ENCODE data around the gene CNPY4. TPM values are rescaled to one million over a fixed set of nuclear protein-coding genes. Genes with fewer than 3 reads are reported as not detected.
"Not testable (repeated sequence)": the region's sequence is repeated elsewhere in the genome, so short reads cannot be mapped to it uniquely, and the experiment has no call there.

The CNPY4 gene
- total RNA-seq, 4 donors from 2014 or later, result 3.3 to 53.6 (median 24.7) TPM; not detected in 1

- intact Hi-C loops (cut with DNase I; ENCODE audit: low total_unique reads), result no loop called here
- no peaks in the 10 kb centered on the region for H3K36me3 ChIP-seq
- no peaks in the 10 kb centered on the region for H3K27me3 ChIP-seq
- no peak for TF ChIP-seq CTCF (IDR thresholded peaks at IDR 0.05)
- no peak for TF ChIP-seq POLR2A (IDR thresholded peaks at IDR 0.05)
- H3K4me3 ChIP-seq, result no peak overlapping the region
- no peak overlapping the region for H3K27ac ChIP-seq
- H3K9me3 ChIP-seq, result no peaks in the 10 kb centered on the region
- DNase-seq, result no peak
- no peaks in the 10 kb centered on the region for H3K4me1 ChIP-seq
These were observed 22.1 kb downstream of the CNPY4 start for GRCh38 chr7:100141555-100141949.

- H3K36me3 ChIP-seq, result no peaks in the 10 kb centered on the region
- H3K4me1 ChIP-seq, result no peaks in the 10 kb centered on the region
- no peak for DNase-seq
- intact Hi-C loops (cut with DNase I; ENCODE audit: low total_unique reads), result no loop called here
- H3K9me3 ChIP-seq, result no peaks in the 10 kb centered on the region
- no peak overlapping the region for H3K27ac ChIP-seq
- no peak overlapping the region for H3K4me3 ChIP-seq
- no peak for TF ChIP-seq POLR2A (IDR thresholded peaks at IDR 0.05)
- no peak for TF ChIP-seq CTCF (IDR thresholded peaks at IDR 0.05)
- no peaks in the 10 kb centered on the region for H3K27me3 ChIP-seq
These were observed 23.0 kb downstream of the CNPY4 start for GRCh38 chr7:100142461-100142860.

GRCh38 chr7:100146350-100146749, 26.9 kb downstream of the CNPY4 start:
- intact Hi-C loops (cut with DNase I; ENCODE audit: low total_unique reads); H3K4me3 ChIP-seq; H3K27ac ChIP-seq; DNase-seq; H3K27me3 ChIP-seq; H3K9me3 ChIP-seq; H3K36me3 ChIP-seq: not testable (repeated sequence)
- H3K4me1 ChIP-seq, result peaks cover 0 to 11% of the 10 kb centered on the region in 2 donors

- Histone ChIP-seq H3K9me3 (no peaks in the 10 kb centered on the region), H3K36me3 (no peaks in the 10 kb centered on the region), H3K4me1 (peaks cover 0 to 11% of the 10 kb centered on the region in 2 donors), H3K27me3 (no peaks in the 10 kb centered on the region), H3K4me3 (no peak overlapping the region), H3K27ac (no peak overlapping the region)
- intact Hi-C loops (cut with DNase I; ENCODE audit: low total_unique reads), result no loop called here
- no peak for TF ChIP-seq CTCF (IDR thresholded peaks at IDR 0.05)
- TF ChIP-seq POLR2A (IDR thresholded peaks at IDR 0.05), result no peak
- no peak for DNase-seq
These were observed 27.8 kb downstream of the CNPY4 start for GRCh38 chr7:100147278-100147677.

GRCh38 chr7:100148225-100148558, 28.8 kb downstream of the CNPY4 start:
- Histone ChIP-seq H3K27me3 (no peaks in the 10 kb centered on the region), H3K36me3 (no peaks in the 10 kb centered on the region), H3K4me3 (peak overlapping the region; percentile 30 to 91), H3K4me1 (peaks cover 0 to 11% of the 10 kb centered on the region in 2 donors), H3K27ac (peak overlapping the region; percentile 74 to 85), H3K9me3 (no peaks in the 10 kb centered on the region)
- DNase-seq, result no peak
- TF ChIP-seq CTCF (IDR thresholded peaks at IDR 0.05), result no peak
- TF ChIP-seq POLR2A (IDR thresholded peaks at IDR 0.05), result no peak
- intact Hi-C loops (cut with DNase I; ENCODE audit: low total_unique reads), result no loop called here

Measured in uterus (tissue), 4 donors.